Right lobe of liver (tissue), 4 donors: ENCODE data around the gene KIRREL3.

Source experiments
- CTCF ChIP-seq, 4 donors: fragments of 200-600 bp in 3 of 4; fragments of 450-650 bp in 1 of 4; IDR thresholded peaks; one replicate each; pipeline versions ENCODE4 v1.5.1 to v1.8.0; 2016 to 2022; ENCODE audit warnings: antibody characterized with exemption in 4 of 4, mild to moderate bottlenecking in 2 of 4
- POLR2A ChIP-seq: fragments of 450-650 bp; IDR thresholded peaks from one replicate; pipeline ENCODE4 v1.6.1; 2017; ENCODE audit warnings: antibody characterized with exemption, mild to moderate bottlenecking
- donor health status: DM: no; HTN: no; CAD: no.
- donor health status: DM: no; HTN: no; CAD: no.
- donor health status: DM: no; HTN: yes; CAD: no.

- TF ChIP-seq CTCF (IDR thresholded peaks at IDR 0.05) = no peak
- TF ChIP-seq POLR2A = no peak
These were observed 243.7 kb downstream of the KIRREL3 start for GRCh38 chr11:126756855-126757254.
